ENCODE measurements around the gene RALGDS.

RALGDS gene

GRCh38 chr9:133151041-133151440, 30.0 kb upstream of the RALGDS start:
- no peak for DNase-seq

DNA sequence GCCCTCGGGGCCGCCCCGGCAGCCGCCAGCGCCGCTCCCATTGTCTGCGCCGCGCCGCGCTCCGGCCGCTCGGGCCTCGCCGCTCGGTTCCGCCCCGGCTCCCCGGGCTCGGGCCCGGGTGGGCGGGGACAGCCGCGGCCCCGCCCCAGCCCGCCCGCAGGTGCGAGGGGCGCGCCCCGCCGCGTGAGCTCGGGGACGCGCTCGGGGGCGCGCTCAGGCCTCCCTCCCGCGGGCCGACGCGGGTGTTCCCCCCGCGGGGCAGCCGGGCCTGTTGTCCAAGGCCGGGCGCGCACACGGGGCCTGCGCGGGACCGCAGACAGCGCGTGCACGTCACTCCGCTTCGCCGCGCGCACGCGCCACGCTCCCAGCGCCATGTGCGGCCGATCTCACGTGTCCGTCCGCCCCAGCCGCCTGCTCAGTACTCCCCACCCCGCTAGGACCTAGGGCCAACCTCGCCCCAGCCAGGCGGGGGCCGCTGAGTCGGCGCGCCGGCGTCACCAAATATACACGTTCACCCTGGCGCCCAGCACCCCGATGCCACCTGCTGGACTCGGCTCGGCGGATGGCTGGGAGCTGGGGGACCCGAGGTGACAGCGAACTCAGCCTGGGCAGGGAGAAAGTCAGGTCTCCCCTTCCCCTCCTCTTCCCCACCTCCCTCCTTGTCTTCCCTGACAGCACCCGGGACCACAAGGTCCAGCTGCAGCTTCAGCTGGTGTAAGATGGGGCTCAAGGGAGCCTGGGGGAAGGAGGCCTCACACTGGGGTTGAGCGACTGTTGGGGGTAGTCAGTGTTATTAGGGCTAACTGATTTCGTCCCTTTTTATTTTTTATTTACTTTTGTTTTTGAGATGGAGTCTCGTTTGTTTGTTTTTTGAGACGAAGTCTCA, 28.3 kb upstream of the RALGDS start:
- peak; percentile 83 to 97 for DNase-seq

DNA sequence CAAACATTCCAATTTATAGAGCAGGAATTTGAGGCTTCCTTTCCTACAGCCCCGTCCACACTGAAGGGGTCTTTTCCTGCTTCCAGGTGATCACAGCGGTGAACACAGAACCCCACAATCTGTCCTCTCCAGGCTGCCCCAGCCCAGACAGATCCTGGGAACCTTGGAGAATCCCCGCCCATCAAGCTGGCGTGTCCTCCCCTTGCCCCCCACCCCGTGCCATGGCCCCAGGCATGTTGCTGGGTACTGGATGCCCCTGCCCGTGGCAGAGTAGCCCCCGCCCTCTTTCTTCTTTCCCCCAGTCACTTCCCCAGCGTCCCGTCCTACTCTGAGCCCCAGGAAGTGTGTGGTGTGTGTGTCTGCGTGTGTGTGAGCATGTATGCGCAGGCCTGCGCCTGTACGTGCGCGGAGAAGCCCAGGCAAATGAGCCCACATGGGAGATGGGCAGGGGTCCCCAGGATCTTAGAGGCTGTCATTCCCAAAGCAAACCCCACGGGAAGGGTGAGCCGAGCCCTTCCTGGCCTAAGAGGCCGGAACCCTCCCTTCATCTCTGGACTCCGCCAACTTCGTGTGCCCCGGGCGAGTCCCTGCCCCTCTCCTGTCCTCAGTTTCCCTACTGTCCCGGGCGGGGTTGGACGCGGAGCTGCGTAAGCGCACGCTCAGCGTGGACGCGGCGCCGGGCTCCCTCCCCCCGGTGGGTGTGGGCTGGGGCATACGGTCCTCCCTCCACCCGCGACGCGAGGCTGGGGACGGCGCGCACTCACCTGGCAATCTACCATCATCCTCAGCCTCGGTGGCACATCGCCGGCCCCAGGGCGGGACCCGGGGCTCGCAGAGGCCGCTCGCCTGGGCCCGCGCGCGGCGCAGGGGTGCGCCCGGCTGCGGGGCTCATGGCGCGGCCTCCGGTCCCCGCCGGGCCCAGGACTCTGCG, 27.4 kb upstream of the RALGDS start:
- peak in 1 of 2 experiments; percentile 69 for DNase-seq

- peak; percentile 29 to 60 for DNase-seq
Measured at GRCh38 chr9:133147412-133148198, 26.6 kb upstream of the RALGDS start.

DNA sequence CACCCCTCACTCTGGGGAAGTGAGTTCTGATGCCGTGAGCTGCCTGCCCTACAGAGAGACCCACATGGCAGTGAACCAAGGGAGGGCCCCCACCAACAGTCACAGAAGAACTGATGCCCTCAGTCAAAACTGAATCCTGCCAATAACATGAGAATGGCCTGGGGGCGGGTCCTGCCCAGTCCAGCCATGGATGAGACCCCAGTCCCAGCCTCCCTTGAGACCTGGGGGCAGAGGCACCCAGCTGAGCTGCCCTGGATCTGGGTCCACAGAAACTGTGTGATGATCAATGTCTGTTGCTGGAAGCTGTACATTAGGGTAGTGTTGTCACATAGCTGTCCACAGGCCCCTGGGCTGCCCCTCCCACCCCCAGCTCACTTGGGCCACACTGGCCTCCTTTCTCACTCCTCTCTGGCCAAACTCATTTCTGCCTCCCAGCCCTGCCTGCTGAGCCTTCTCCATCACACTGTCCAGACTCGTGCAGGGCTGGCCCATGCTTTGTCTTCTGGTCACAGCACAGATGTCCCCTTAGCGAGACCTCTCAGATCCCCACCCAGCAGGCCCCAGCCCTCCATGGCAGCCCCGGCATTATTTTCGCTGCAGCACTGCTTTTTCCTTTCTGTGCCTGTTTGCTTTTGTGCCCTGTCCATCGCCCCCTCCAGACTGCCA, 25.8 kb upstream of the RALGDS start:
- DNase-seq = no peak

DNA sequence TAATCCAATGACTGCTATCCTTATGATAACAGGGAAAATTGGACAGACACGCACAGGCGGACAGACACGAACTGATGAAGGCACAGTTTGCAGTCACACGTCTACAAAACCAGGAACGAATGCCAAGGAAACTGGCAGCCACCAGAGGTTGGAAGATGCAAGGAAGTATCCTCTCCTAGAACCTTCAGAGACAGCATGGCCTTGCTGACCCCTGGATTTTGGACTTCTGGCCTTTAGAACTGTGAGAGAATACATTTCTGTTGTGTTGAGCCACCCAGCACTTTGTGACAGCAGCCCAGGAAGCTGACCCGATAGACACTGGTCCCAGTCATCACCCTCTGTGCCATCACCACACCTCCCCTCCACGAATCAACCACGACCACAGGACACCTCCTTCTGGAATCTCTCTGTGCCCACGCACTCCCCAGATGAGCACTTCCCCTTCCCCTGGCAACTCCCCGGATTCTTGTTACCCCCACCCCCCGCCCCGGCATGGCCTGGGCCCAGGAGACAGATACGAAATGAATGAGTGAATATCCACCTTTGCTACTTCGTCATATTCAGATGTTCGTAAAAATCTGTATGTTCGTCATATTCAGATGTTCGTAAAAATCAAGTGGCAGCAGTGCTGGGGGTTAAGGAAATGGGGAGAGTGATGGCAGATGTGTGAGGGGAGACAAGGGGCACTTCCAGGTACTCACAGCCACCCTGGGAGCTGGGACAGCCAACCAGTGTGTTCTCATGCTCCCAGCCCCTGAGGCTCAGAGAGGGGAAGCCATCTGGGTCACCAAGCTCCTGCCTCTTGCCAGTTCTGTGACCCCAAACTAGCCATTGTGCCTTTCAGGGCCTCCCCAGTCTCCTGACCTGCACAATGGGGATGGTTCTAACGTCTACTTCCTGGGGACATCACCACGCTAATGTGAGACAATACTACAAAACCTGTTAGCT, 24.1 kb upstream of the RALGDS start:
- DNase-seq = peak in 1 of 2 experiments; percentile 46

DNA sequence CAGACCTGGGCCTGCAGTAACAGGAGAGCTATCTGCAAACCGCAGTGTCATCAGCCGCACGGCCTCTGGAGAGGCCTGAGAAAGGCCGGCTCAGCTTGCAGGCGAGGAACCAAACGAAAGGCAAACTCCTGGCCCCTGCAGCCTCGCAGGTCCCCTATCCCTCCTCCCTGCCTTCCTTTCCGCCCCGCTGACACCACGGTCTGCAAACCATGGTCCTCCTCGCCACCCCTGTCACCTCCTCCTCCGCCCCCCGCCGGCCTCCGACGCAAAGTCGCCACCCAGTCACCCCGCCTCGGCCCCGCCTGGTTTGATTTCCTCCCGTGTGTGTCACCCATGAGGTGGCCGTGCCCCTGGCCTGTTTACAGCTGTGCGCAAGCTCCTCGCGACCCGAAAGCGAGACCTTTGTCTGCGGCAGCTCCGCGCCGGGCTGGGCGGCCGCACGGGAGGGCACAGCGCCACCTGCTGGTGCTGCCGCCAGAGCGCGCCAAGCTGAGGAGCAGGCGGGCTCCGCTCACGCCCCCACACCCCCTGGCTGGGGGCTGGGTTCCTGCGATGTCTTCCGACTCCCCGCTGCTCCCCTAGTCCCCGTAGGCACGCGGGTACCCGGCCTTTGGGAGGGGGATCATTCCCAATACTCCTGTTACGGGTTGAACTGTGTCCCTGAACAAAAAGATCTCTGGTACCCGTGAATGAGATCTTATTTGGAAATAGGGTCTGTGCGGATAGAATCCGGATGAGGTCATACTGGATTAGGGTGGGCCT, 23.3 kb upstream of the RALGDS start:
- peak in 1 of 2 experiments; percentile 65 for DNase-seq

DNA sequence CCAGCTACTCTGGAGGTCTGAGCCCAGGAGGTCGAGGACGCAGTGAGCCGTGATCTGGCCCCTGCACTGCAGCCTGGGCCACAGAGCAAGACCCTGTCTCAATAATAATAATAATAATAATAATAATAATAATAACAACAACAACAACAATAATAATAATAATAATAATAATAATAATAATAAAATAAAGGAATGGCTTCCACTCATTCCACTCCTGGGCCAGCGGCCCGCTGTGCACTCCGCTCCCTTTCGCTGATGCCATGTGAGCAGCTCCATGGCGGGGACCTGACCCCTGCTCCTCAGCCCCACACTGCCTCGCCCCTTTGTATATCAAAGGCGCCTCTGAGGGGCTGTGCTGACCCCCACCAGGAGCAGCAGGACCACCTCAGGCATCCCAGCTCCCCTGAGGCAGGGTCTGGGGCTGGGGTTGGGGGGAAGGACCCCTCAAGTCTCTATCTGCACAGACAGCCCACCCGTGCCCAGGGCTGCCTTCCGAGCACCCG, 22.6 kb upstream of the RALGDS start:
- DNase-seq = no peak

DNA sequence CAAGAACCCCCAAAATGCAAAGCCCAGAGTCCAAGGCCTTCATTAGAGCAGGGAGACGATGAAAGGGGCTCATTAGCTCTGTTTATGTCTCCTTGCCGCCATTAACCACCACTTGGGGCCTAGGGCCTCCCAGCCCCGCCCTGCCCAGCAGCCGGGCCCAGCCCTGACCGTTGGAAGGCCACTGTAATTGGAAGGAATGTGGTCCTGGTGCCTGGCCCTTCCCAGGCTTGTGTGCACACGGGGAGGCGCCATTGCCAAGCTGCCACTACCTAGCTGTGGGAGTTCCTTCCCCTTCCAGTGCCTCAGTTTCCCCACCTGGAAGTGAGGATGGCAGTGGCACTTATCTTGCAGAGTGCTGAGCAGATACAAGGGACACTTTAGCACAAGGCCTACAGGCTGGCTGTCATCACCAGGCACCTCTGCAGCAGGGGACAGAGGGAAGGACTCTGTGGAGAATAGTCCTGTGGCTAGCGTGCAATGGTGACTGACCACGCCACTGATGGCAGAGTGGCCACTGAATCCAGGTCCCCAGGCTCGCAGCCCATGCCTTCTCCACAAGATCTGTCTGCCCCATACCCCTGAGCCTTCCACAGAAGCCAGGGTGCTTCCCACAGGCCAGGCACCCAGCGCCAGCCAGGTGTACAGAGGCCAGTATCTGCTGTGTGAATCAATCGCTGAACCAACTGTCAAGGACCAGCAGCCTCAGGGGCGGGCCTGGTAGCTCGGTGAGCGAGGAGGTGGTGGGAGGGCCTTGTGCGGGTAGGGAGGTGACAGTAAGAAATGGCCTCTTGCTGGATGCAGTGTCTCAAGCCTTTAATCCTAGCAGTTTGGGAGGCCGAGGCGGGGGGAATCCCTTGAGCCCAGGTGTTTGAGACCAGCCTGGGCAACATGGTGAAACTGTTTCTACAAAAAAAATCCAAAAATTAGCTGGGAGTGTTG, 21.9 kb upstream of the RALGDS start:
- DNase-seq = no peak

DNA sequence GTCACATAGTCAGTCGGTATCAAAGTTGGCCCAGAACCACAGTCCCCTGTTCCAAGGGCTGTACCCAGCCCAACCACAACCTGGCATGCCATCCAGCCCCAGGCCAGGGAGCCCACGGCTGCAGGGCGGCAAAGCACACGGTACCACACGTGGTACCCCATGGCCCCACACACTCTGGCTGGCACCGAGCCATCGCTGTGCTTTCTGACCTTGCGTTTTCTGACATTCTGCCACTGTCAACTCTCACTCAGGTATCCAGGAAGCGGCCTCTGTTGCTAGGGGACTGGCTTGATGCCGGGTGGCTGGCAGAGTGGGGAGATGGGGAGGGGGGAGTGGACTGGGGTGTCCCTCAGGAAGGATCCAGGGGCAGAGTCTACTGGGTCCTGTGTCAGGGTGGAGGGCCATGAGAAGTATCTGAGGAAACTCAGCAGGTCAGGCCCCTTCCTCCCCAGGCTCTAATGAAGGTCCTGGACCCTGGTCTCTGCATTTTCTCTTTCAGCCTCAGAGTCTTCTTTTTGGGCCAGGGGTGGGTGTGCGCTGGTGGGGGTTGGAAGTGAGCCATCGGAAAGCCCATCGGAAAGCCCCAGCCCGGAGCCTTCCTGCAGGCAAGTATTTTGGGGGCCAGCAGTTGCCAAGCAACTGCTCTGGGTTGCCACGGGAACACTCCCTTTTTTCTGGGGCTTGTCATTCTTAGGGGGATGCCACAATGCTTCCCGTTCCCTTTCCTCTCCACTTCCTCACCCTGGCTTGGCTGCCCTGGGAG, 21.0 kb upstream of the RALGDS start:
- no peak for DNase-seq

GRCh38 chr9:133140606-133141005, 19.6 kb upstream of the RALGDS start:
- DNase-seq = no peak

DNA sequence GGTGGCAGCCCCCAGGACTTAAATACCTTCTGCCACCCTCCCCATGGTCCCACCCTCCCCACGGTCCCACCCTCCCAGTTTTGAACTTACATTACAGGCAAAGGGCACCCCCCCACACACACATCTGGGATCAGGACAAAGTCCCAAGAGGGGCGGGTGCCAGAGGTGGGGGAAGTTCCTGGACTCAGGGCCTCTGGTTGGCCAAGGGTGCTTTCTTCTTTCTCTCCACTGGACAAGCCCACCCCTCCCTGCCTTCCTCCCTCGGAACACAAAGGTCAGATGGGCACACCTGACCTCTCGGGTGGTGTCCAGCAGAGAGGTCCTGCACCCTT, 19.1 kb upstream of the RALGDS start:
- DNase-seq = no peak

DNA sequence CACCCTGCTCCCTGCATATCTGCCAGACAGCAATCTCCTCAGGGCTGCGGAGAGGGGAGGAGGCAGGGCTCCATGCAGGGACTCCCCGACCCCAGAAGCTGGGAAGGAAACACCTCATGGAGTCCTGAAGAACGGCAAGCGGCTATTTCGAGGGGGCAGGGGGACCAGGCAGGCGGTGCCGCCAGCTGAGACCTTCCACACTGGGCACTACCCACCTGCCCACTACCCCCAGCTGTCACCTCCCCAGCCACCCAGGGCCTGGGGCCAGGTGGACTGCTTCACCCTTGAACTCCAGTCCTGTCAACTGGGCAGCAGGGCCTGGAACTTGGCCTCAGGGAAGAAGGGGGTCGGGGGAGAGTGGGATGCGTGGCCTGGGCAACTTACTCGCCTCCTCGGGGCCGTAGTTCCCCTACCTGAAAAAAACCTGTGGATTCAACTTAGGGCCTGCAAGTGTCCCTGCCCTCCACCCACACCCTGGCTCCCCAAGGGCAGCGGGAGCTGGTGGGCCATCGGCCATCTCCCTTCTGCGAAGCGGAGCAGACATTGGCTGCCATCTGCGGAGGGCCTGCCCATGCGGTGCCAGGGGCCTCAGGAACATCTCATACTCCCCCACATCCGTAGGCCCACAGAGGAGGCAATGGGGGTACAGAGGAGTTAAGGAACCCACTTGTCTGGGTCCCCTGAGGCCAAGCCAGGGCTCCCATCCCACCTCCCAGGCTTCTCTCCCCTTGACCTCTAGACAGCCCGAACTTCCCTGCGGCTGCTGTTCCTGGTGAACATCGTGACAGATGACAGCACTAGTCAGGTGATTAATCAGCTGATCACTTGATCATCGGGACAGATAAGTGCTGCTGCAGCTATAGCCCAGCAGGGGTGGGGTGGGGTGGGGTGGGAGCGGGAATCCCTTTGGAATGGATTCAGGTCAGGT, 18.5 kb upstream of the RALGDS start:
- no peak for DNase-seq

GRCh38 chr9:133137451-133138231, 16.6 kb upstream of the RALGDS start:
- no peak for DNase-seq

DNA sequence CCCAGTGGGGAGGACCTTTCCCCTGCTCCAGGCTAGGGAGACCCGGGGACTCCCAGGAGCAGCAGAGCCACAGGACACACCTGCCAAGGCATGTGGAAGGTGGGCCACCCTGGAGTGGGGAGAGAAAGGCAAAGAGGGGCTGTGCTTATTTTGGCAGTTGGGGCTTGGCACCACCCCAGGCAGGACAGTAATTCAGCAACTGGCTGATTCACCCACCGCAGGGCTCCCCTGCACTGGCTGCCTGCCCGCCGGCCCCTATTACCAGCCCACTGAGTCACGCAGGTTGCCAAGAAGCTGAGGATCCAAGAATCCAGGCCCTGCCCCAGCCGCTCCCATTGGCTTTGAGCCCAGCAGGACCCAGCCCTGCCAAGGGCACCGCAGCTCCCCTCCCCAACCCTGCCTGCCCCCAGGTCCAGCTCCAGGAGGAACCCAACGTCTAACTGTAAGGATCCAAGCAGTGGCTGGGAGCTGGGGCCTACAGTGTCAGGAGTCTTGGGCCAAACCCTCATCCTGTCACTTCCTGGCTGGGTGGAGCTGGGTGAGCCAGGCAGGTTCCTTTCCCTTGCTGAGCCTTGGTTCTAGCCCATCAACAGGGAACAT, 14.2 kb upstream of the RALGDS start:
- DNase-seq = no peak
